K562 (cell line): Measurements from ENCODE around the gene RTN4.
A peak's percentile ranks its signal among the peaks of the same experiment; 100 is the strongest.

Experiments used
- ATF4 ChIP-seq: fragments of 450-650 bp; formaldehyde crosslinking; IDR thresholded peaks from 2 replicates; pipeline ENCODE4 v1.4.0; 2022; ENCODE audit warnings: mild to moderate bottlenecking, moderate library complexity
- CTCF ChIP-seq, 3 experiments: IDR thresholded peaks in 2 of 3; conservative IDR thresholded peaks in 1 of 3; 2 replicates each; pipeline ENCODE4 v1.5.1; 2011 to 2012; ENCODE audit warnings: low read length in 3 of 3, mild to moderate bottlenecking in 3 of 3, control low read depth in 2 of 3, improper control_type of control experiment in 1 of 3, inconsistent platforms in 1 of 3, low read depth in 1 of 3, mixed read lengths in 1 of 3, moderate library complexity in 1 of 3; ENCODE audit not compliant: insufficient read depth in 2 of 3
- E2F5 ChIP-seq: sonication (generic); formaldehyde crosslinking; IDR thresholded peaks from 2 replicates; pipeline ENCODE4 v1.8.0; 2022; ENCODE audit warnings: mild to moderate bottlenecking, missing genetic modification reagents
- EGR1 ChIP-seq: fragments of 450-650 bp; conservative IDR thresholded peaks from 2 replicates; pipeline ENCODE4 v1.6.1; 2017; ENCODE audit warnings: mild to moderate bottlenecking
- MAX ChIP-seq: sonication (generic); formaldehyde crosslinking; IDR thresholded peaks from 2 replicates; pipeline ENCODE4 v1.9.0; 2022; ENCODE audit warnings: mild to moderate bottlenecking, missing genetic modification reagents
- MEIS2 ChIP-seq: fragments of 450-650 bp; IDR thresholded peaks from 2 replicates; pipeline ENCODE4 v1.6.1; 2014; ENCODE audit warnings: mild to moderate bottlenecking; ENCODE audit not compliant: partially characterized antibody
- MXD1 ChIP-seq: fragments of 250-450 bp; sonication (Bioruptor Pico); IDR thresholded peaks from 2 replicates; pipeline ENCODE4 v1.8.0; 2021; ENCODE audit warnings: borderline replicate concordance, mild to moderate bottlenecking, moderate library complexity; ENCODE audit not compliant: poor library complexity, severe bottlenecking
- RBBP5 ChIP-seq: fragments of 200-600 bp; sonication (generic); IDR thresholded peaks from 2 replicates; pipeline ENCODE4 v1.6.1; 2012; ENCODE audit warnings: borderline replicate concordance, mild to moderate bottlenecking, low read length, control low read depth, inconsistent platforms; ENCODE audit not compliant: insufficient read depth, poor library complexity, severe bottlenecking
- RFX5 ChIP-seq: IDR thresholded peaks from 2 replicates; pipeline ENCODE4 v1.6.1; 2011; ENCODE audit warnings: low read depth, mild to moderate bottlenecking, improper control_type of control experiment, low read length
- SIN3A ChIP-seq, 2 experiments: fragments of 150-350 bp in 1 of 2; IDR thresholded peaks; 2 replicates each; pipeline ENCODE4 v1.6.1; 2011 to 2016; ENCODE audit warnings: borderline replicate concordance in 2 of 2, low read depth in 2 of 2, low read length in 2 of 2, mild to moderate bottlenecking in 2 of 2, moderate library complexity in 2 of 2; ENCODE audit not compliant: control insufficient read depth in 1 of 2
- SMAD1 ChIP-seq: fragments of 150-350 bp; IDR thresholded peaks from 2 replicates; pipeline ENCODE4 v1.6.1; 2014; ENCODE audit warnings: low read length, low read depth; ENCODE audit not compliant: partially characterized antibody
- SMAD3 ChIP-seq: fragments of 450-650 bp; formaldehyde crosslinking; conservative IDR thresholded peaks from 2 replicates; pipeline ENCODE4 v1.4.0; 2020; ENCODE audit warnings: mild to moderate bottlenecking
- ZBTB12 ChIP-seq: fragments of 250-450 bp; sonication (Bioruptor Pico); IDR thresholded peaks from 2 replicates; pipeline ENCODE4 v1.4.0; 2020

- TF ChIP-seq CTCF (IDR thresholded peaks at IDR 0.05 in 2 of 3, conservative IDR thresholded peaks at IDR 0.05 in 1 of 3; ENCODE audit: insufficient read depth in 2 of 3, low read depth in 1 of 3, low read length in 3 of 3) (no peak), SMAD3 (CRISPR knock-in tag) (no peak), MEIS2 (peak; percentile 48), ATF4 (CRISPR knock-in tag) (no peak), RBBP5 (no peak), EGR1 (no peak), E2F5 (CRISPR knock-in tag) (no peak), MAX (CRISPR knock-in tag) (no peak), ZBTB12 (CRISPR knock-in tag) (no peak), MXD1 (CRISPR knock-in tag) (no peak), SMAD1 (no peak), RFX5 (no peak), SIN3A (IDR thresholded peaks at IDR 0.05; ENCODE audit: borderline replicate concordance in 2 of 2, control insufficient read depth in 1 of 2, low read depth in 2 of 2, low read length in 2 of 2) (no peak)
Observed at GRCh38 chr2:54954705-54955357, 95.4 kb downstream of the RTN4 start.
